Testis (tissue), 3 donors: ENCODE results near the gene BSG. TPM values are rescaled to one million over a fixed set of nuclear protein-coding genes. Genes with fewer than 3 reads are reported as not detected.
A peak's percentile ranks its signal among the peaks of the same experiment; 100 is the strongest.

Experiments used
- DNase-seq: peaks from one replicate; pipeline ENCODE4 v3.0.0-alpha.2; 2019
- H3K27ac ChIP-seq, 2 donors: fragments of 200-600 bp; sonication (generic); one replicate each; pipeline ENCODE4 v1.5.1; 2019
- H3K27me3 ChIP-seq: fragments of 200-600 bp; sonication (generic); one replicate; pipeline ENCODE4 v1.5.1; 2019
- H3K36me3 ChIP-seq: fragments of 200-600 bp; sonication (generic); one replicate; pipeline ENCODE4 v1.5.1; 2017; ENCODE audit warnings: low read depth; ENCODE audit errors: missing control alignments
- H3K4me1 ChIP-seq: fragments of 200-600 bp; sonication (generic); one replicate; pipeline ENCODE4 v1.5.1; 2019
- H3K4me3 ChIP-seq, 2 donors: fragments of 200-600 bp; sonication (generic); one replicate each; pipeline ENCODE4 v1.5.1; 2017 to 2019
- H3K9me3 ChIP-seq: fragments of 200-600 bp; sonication (generic); one replicate; pipeline ENCODE4 v1.5.1; 2017
- POLR2A ChIP-seq: fragments of 450-650 bp; IDR thresholded peaks from one replicate; pipeline ENCODE4 v1.6.1; 2017; ENCODE audit warnings: antibody characterized with exemption, mild to moderate bottlenecking, moderate library complexity
- WGBS, 2 donors: methylation state at CpG; one replicate each; pipeline ENCODE4 v1.1.5; 2018; 5-methylcytosine and 5-hydroxymethylcytosine counted together
- intact Hi-C: fragments of 100-400 bp; cut with DNase I; formaldehyde crosslinking; loops from one replicate; pipeline ENCODE4 v1.15.1; 2023; ENCODE audit warnings: low total_unique reads
- polyA plus RNA-seq: library from polyadenylated mRNA; stranded (reverse); fragments of 350-450 nt; fragmentation: Illumina TruSeq; extraction: RNeasy Lipid Tissue Mini Kit (QIAGEN cat#74804); gene quantifications from one replicate; pipeline ENCODE4 v1.2.3, GENCODE V29; 2014; ENCODE audit warnings: low read depth, low replicate concordance; ENCODE audit not compliant: insufficient read depth
- total RNA-seq, 2 donors: library from RNA; depleted of rRNA; stranded (reverse); fragments of >200 nt; gene quantifications; one replicate each; pipeline ENCODE4 v1.2.3, GENCODE V29; 2016
- TF ChIP-seq, protein P1 (sequence below), 3 experiments: fragments of 450-650 bp in 2 of 3; fragments of 200-600 bp in 1 of 3; sonication (generic) in 1 of 3; IDR thresholded peaks; one replicate each; pipeline ENCODE4 v1.5.1; 2016 to 2019; ENCODE audit warnings: antibody characterized with exemption in 3 of 3, mild to moderate bottlenecking in 2 of 3, moderate library complexity in 1 of 3

Gene BSG
- total and polyA plus RNA-seq, 3 donors from 2014 or later, result 870 to 1,458 (median 1,391) TPM

DNA sequence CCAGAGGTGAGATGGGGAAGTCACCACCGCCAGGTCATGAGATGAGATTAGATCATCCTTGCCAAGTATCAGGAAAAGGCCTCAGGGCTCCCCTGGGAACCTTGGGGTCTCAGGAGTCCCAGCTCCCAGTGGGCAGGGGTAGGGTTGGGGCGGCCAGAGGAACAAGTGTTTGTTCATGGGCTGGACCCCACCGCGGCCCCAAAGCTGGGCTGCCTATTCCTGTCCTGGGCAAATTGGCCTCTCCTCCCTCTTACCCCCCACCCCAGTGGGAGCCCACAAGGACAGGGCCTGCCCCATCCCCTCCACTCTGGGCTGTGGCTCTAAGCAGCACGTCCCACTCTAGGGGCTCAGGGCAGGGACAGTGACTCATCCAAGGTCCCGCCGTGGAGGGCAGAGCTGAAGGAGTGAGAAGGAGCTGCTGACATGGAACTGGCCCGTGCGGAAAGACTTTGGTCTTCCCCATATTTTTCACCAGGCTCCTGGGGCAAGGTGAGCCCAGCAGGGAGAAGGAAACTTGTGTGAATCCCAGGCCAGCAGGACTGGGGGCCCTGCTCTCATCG lies 13.2 kb downstream of the BSG start:
- Histone ChIP-seq H3K4me3 (no peak overlapping the region), H3K27me3 (no peaks in the 10 kb centered on the region), H3K4me1 (peaks cover 16% of the 10 kb centered on the region), H3K9me3 (no peaks in the 10 kb centered on the region), H3K27ac (no peak overlapping the region), H3K36me3 (no peaks in the 10 kb centered on the region)
- TF ChIP-seq POLR2A, result no peak
- TF ChIP-seq, protein P1, sequence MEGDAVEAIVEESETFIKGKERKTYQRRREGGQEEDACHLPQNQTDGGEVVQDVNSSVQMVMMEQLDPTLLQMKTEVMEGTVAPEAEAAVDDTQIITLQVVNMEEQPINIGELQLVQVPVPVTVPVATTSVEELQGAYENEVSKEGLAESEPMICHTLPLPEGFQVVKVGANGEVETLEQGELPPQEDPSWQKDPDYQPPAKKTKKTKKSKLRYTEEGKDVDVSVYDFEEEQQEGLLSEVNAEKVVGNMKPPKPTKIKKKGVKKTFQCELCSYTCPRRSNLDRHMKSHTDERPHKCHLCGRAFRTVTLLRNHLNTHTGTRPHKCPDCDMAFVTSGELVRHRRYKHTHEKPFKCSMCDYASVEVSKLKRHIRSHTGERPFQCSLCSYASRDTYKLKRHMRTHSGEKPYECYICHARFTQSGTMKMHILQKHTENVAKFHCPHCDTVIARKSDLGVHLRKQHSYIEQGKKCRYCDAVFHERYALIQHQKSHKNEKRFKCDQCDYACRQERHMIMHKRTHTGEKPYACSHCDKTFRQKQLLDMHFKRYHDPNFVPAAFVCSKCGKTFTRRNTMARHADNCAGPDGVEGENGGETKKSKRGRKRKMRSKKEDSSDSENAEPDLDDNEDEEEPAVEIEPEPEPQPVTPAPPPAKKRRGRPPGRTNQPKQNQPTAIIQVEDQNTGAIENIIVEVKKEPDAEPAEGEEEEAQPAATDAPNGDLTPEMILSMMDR (IDR thresholded peaks at IDR 0.05), result no peak
- intact Hi-C loops, result no loop called here
- 86 to 88% methylated on average over 2 to 10 of the region's 10 CpGs for WGBS, 2 donors
- DNase-seq, result no peak

DNA sequence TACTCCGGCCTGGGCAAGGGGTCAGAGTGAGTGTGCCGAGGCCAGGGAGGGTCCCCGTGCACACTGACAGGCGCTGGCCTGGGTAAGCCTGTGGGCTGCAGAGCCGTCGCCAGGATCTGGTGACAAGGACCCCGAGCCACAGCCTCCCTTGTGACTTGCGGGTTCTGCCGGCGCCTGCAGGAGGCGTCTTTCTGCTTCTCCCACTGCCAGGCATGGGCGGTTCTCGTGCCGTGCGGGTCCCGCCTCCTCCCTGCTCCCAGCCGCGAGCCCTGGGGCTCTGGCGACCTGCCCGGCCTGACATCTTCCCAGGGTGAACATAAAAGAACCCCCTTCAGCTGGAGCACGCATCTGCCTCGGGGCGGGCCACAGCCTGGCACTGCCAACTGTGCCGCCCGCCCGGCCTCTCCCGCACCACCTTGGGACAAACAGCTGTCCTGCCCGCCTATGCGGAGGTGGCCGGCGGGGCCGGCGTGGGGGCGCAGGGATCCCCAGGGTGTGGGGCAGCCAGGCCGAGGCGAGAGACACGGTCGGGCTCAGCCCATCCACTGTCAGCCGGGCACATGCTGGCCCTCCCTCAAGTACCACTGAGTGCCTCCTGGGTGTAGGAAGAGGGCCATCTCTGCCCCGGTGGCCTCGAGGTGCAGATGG lies 15.8 kb downstream of the BSG start:
- no peaks in the 10 kb centered on the region for H3K36me3 ChIP-seq
- TF ChIP-seq, protein P1 (IDR thresholded peaks at IDR 0.05), result peak; percentile 37 to 62 (median 39)
- no peak for TF ChIP-seq POLR2A
- H3K27me3 ChIP-seq, result no peaks in the 10 kb centered on the region
- 17 to 19% methylated on average over 7 to 29 of the region's 41 CpGs for WGBS, 2 donors
- no peak overlapping the region for H3K4me3 ChIP-seq
- peaks cover 16% of the 10 kb centered on the region for H3K4me1 ChIP-seq
- intact Hi-C loops, result no loop called here
- H3K9me3 ChIP-seq, result no peaks in the 10 kb centered on the region
- no peak overlapping the region for H3K27ac ChIP-seq
- DNase-seq, result peak; percentile 88

DNA sequence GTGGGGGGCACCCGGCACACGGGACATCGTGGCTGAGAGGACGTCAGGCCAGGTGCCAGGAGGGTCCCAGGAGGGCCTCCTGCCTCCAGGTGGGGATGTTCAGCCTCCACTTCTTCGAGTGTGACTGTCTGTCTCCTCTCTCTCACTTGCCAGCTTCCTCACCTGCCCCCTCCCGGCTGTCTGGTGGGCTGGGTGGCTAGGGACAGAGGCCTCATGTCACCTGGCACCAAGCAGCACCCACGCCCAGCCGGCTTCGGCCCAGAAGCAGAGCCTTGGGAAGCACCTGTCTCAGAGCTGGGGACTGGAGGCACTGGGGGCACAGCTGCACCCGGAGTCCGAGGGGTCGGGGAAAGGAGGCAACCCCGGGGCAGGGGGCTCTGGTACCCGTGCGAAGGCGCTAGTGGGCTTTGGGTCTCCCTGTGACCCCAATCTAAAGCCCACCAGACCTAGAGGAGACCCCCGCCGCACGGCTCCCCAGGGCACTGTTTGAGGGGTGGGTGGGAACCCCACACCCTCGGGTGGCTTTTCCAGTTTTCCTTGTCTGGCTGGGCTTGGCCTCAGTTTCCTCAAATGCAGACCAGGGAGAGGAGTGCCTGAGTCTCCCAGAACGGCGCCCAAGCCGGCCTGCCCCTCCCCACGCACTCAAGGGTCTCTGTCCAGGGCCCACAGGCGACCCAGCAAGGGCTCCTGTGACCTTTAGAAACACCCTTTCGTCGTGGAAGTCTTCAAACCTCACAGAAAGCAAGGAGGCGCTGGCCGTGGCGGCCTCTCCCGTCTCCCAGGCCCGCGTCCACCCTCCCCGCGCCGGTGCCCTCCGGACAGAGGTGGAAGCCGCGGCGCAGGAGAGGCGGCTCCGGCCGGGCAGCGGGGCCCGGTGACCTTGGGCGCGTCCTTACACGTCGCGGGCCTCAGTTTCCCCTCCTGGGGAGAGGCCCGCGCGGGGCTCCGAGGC lies 16.6 kb downstream of the BSG start:
- no peak for DNase-seq
- peak overlapping the region; percentile 18 to 42 for H3K4me3 ChIP-seq
- H3K4me1 ChIP-seq, result peaks cover 16% of the 10 kb centered on the region
- intact Hi-C loops, result no loop called here
- no peak overlapping the region for H3K27ac ChIP-seq
- no peaks in the 10 kb centered on the region for H3K36me3 ChIP-seq
- WGBS, 2 donors, result 0 to 15% methylated on average over 1 to 54 of the region's 54 CpGs
- no peak for TF ChIP-seq POLR2A
- TF ChIP-seq, protein P1 (IDR thresholded peaks at IDR 0.05), result no peak
- no peaks in the 10 kb centered on the region for H3K27me3 ChIP-seq
- H3K9me3 ChIP-seq, result no peaks in the 10 kb centered on the region

DNA sequence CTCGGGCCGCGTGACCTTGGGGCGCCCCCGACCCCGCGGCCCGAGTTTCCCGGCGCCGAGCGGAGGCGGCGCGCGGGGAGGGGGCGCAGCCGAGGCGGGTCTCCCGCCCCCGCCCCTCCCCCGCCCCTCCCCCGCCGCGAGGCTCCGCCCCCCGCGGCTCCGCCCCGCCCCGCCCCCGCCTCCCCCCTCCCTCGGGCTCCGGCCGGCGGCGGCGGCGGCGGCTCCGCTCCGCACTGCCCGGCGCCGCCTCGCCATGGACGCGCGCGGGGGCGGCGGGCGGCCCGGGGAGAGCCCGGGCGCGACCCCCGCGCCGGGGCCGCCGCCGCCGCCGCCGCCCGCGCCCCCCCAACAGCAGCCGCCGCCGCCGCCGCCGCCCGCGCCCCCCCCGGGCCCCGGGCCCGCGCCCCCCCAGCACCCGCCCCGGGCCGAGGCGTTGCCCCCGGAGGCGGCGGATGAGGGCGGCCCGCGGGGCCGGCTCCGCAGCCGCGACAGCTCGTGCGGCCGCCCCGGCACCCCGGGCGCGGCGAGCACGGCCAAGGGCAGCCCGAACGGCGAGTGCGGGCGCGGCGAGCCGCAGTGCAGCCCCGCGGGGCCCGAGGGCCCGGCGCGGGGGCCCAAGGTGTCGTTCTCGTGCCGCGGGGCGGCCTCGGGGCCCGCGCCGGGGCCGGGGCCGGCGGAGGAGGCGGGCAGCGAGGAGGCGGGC lies 17.4 kb downstream of the BSG start, which contains the start of gene HCN2:
TSS of gene HCN2 (plus strand) at position 189 of the 703 bp plus-strand sequence. CDS start at position 254, 65 bp downstream.
- no peak for DNase-seq
- no peak within 1 kb of the TSS for H3K27ac ChIP-seq
- no peak for TF ChIP-seq POLR2A
- TF ChIP-seq, protein P1 (IDR thresholded peaks at IDR 0.05), result no peak
- H3K4me3 ChIP-seq, result peak within 1 kb of the TSS; percentile 18 to 42
- 2% methylated on average over 59 of the region's 132 CpGs; no CpG with 5 or more reads in 1 of the 2 donors for WGBS, 2 donors
- H3K27me3 ChIP-seq, result no peaks in the 10 kb centered on the region
- H3K9me3 ChIP-seq, result no peaks in the 10 kb centered on the region
- H3K36me3 ChIP-seq, result no peaks in the 10 kb centered on the region
- intact Hi-C loops, result no loop called here
- H3K4me1 ChIP-seq, result peaks cover 12% of the 10 kb centered on the region
